ENCODE measurements around the gene ZSCAN23.
A peak's percentile ranks its signal among the peaks of the same experiment; 100 is the strongest.
"Not testable (repeated sequence)": the region's sequence is repeated elsewhere in the genome, so short reads cannot be mapped to it uniquely, and the experiment has no call there.

ZSCAN23 gene

GRCh38 chr6:28443112-28443773 lies at the start of gene ZSCAN23:
ZSCAN23 (minus strand) TSS chr6:28443491; CDS start chr6:28436266, 7,225 bp downstream.
- peak; percentile 83 for DNase-seq (ENCODE audit: low spot score)

DNA sequence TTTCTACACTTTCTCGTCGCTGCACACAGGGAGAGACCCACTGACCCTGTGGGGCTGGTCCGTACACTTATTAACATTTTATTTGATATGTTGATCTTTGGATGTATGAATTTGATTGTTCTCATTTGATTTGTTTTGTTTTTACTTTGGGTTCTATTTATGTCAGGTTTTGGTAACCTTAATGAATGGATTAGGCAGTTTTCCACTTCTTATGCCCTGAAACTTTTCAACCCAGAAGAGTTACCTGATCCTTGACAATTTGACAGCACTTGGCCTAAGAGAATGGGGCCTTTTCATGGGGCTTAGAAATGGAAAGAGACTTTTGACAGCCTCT lies 48.7 kb upstream of the ZSCAN23 start:
- no peak for DNase-seq (ENCODE audit: low spot score)

- no peak for DNase-seq (ENCODE audit: low spot score)
These were observed 47.1 kb upstream of the ZSCAN23 start for GRCh38 chr6:28490205-28490890.

DNA sequence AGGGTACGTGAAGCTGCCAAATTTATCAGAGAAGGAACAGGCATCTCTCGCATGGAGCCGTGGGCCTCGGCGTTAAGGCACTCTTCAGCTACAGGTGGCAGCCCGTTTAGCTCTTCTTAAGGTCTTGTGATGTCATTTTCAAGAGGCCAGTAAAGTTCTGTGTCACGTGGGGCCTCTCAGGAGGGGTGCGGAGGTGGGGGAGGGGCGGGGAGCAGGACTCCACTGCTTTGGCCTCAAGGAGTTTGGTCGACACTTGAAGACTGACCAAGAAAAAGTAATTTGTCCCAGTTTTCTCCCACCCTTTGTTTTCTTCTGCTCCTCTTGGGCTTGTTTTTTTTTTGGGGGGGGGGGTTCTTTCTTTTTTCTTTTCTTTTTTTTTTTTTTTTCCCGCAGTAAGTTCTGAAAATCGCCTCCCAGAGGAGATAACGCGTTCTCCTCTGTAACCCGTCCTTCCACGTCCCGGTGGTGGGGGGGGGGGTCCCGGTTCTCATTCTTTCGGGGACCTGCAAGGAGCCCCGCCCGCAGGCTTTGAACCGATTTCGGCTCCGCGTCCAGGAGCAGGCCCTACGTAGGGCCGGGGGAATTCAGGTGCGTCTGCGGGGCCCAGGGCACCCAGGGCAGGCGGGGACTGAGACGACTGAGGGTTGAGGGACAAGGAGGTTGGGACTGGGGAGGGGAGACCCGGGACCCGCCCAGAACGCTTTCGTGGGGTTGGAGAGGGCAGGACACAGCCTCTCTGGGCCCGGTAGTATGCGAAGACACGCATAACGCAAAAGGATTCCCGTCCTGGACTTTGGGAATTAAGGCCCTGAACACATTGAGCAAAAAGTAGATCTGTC lies 46.3 kb upstream of the ZSCAN23 start:
- DNase-seq (ENCODE audit: low spot score), result peak; percentile 16

GRCh38 chr6:28488916-28489365 lies 45.6 kb upstream of the ZSCAN23 start:
- DNase-seq (ENCODE audit: low spot score), result peak; percentile 11

GRCh38 chr6:28486988-28487742 lies 43.9 kb upstream of the ZSCAN23 start:
- DNase-seq (ENCODE audit: low spot score), result no peak

DNA sequence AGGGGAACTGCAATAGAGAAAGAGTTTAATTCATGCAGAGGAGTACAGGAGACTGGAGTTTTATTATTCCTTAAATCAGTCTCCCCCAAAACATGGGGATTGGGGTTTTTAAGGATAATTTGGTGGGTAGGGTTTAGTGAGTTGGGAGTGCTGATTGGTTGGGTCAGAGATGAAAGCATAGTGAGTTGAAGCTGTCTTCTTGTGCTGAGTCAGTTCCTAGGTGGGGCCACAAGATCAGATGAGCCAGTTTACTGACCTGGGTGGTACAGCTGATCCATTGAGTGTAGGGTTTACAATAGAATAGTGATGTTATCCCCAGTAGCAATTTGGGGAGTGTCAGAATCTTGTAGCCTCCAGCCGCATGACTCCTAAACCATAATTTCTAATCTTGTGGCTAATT lies 43.2 kb upstream of the ZSCAN23 start:
- no peak for DNase-seq (ENCODE audit: low spot score)

GRCh38 chr6:28485482-28485881 lies 42.2 kb upstream of the ZSCAN23 start:
- no peak for DNase-seq (ENCODE audit: low spot score)

DNA sequence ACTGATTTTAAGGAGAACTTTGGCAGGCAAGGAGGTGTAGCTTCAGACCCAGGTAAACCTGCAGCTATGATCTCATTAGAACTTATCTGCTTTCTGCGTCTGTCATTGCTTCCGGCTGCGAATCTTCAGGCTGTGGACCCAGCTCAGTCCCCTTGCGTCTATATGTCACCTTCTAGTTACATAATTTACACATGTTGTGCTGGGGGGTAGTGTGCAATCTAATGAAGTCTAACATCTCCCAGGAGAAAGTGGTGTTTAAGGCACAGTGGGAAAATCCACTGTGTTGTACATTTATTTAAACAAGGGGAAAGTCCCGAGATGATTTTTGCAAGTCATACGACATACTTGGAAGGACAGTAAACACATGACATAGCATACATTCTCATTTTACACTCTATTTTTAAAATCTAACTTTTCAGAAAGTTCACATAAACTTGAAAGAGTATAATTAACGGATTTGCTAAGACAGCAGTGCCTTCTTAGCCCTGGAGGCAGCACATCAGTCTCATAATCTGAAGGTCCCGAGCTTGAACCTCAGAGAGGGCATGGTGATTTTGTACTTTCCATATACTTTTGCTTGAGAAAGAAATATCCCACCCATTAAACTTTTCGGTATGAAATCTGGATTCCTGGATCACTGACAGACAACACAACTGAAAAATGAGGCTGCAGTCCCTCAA lies 37.1 kb upstream of the ZSCAN23 start:
- no peak for DNase-seq (ENCODE audit: low spot score)

DNA sequence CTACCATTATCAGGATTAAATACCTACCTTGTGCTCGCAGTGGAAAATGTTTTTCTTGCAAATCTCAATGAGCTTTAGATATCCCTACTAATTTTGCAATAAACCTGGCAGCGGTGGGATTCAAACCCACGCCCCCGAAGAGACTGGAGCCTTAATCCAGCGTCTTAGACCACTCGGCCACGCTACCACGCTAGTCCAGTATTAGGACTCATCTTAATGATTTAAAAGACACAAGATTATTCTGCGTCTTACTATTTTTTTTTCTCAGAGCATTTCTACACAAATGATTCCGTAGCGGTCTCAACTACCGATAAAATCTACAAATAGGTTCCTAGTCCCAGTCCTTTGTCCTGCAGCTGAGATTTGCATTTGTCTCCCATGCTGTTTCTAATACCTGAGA lies 35.2 kb upstream of the ZSCAN23 start:
- no peak for DNase-seq (ENCODE audit: low spot score)

DNA sequence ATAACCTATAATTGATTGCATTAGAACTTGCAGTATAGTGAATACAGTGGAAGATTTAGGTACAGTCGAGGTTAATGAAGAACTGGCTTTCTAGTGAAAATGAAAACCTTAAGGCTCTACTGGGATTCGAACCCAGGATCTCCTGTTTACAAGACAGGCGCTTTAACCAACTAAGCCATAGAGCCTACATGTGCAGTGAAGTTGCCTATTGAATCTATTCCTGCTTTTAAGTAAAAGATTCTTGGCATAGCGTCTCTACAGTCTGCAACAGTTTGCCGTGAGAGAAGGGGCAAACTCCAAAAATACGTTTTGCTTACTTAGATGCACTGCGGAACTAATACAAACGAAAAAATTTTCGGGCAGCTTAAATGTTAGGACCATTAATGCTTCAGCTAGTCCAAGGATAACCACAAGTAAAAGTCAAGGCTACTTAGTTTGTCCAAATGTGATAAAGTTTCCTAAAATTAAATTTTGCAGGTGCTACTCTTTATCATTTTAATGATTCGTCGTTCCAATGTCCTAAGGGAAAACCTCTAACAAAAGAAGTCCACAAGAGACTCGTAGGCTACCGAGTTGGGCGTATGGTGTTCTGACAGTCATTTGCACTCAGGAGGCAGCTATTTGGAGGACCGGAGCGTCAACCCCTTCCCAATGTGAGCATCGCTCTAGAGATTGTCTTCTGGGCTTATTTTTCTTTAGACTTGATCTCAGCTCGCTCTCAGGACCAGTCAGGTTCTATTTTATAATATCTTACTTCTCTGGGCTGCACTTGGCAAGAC lies 31.3 kb upstream of the ZSCAN23 start:
- no peak for DNase-seq (ENCODE audit: low spot score)

- not testable (repeated sequence) for DNase-seq (ENCODE audit: low spot score)
These were observed 26.0 kb upstream of the ZSCAN23 start for GRCh38 chr6:28469153-28469745.

DNA sequence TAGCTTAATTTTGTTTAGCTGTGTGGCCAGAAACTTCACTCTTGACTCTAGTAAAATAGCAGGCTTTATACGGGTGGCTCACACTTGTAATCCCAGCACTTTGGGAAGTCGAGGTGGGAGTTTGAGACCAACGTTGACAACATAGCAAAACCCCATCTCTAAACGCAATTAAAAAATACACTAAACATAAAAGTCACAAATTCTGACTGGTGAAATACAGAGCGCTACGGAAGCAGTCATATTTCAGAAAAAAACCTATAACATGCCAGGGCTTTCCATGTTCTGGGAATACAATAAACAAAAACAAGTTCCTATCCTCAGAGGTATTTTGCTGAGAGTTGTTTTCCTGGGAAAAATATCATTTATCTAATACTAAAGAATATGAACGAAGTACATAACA lies 24.8 kb upstream of the ZSCAN23 start:
- no peak for DNase-seq (ENCODE audit: low spot score)

DNA sequence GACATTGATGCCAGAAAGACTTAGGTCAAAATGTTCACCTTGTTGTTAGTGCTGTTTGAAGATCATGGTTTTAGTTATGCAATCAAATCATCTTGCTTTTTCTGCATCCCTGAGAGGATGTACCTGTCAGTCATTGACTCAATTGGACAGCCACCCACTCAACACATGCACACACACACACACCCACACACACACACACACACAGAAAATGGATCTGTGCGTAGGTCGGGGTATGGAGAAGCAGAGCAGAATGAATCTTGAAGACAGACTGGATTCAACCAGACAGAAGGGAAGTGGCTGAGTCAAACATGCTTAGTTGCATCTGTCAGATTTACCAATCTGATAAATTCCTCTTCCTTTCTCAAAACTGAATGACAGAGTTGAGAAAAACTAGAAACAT lies 19.1 kb upstream of the ZSCAN23 start:
- no peak for DNase-seq (ENCODE audit: low spot score)

DNA sequence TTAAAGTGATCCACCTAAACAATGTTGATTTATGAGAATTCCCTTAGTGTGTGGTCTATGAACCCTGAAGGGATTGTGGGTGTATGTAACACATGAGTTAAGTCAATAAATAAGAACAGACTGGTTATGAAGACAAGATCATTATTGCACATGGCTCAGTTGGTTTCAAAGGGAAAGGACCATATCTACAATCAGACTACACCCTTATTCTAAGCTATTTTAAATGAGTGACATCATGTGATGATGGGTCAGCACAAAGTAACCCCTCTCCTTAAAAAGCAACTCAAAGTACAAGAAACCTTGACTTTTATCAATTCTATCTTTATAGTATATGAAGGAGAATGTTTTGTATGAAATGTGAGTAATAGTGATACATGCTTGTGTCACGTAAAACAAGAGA lies 15.3 kb upstream of the ZSCAN23 start:
- no peak for DNase-seq (ENCODE audit: low spot score)

DNA sequence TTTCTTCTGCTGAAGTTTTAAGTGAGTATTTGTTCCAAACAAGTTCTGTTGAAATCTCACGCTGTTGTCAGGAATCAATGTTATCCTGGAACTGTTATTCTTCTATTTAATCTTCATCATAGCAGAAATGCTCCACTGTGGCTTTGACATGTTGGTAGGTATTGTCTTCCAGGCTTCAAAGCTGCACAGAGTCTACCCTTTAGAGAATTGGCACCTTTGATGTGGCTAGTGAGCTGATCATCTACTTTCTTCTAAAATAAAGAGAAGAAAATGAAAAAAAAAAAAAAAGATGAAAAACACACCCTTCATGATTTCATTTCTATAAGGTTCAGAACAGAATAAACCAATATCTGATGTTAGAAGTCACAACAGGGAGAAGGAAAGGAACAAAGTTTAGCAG lies 5.8 kb upstream of the ZSCAN23 start:
- peak; percentile 31 for DNase-seq (ENCODE audit: low spot score)

DNA sequence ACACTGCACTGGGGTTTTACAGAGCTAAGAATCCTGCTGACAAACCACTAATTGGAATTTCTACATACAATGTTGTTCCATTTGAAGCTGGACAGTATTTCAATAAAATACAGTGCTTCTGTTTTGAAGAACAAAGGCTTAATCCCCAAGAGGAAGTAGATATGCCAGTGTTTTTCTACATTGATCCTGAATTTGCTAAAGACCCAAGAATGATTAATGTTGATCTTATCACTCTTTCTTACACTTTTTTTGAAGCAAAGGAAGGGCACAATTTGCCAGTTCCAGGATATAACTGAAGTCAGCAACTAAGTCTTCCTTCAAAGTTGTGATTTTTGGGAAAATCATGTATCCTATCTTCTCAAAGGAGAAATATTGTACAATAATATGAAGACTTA lies 4.2 kb upstream of the ZSCAN23 start:
- not testable (repeated sequence) for DNase-seq (ENCODE audit: low spot score)

GRCh38 chr6:28446818-28447511 lies 3.7 kb upstream of the ZSCAN23 start:
- DNase-seq (ENCODE audit: low spot score), result no peak

DNA sequence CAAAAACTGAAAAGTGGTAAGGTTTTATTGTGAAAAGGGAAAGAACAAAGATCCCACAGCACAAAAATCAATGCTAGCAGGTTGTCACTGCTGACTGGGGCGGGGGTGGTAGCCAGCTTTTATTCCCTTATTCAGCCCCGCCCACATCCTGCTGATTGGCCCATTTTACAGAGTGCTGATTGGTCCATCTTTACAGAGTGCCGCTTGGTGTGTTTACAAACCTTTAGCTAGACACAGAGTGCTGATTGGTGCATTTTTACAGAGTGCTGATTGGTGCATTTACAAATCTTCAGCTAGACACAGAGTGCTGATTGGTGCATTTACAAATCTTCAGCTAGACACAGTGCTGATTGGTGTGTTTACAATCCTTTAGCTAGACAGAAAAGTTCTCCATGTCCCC lies 1.5 kb upstream of the ZSCAN23 start:
- not testable (repeated sequence) for DNase-seq (ENCODE audit: low spot score)

GRCh38 chr6:28442586-28442985 lies 705 bp downstream of the ZSCAN23 start:
- no peak for DNase-seq (ENCODE audit: low spot score)
